NB4 (cell line): ENCODE measurements around the gene SLC19A1.

ENCODE experiments used
- DNase-seq: peaks from one replicate; pipeline ENCODE4 v3.0.0; 2010; ENCODE audit warnings: low read depth
- H3K4me3 ChIP-seq: one replicate; pipeline ENCODE4 v1.5.1; 2011; ENCODE audit warnings: mild to moderate bottlenecking, low read depth, low read length, moderate library complexity
- CTCF ChIP-seq: IDR thresholded peaks from one replicate; pipeline ENCODE4 v1.5.1; 2012; ENCODE audit warnings: low read depth, low read length
- MAX ChIP-seq: IDR thresholded peaks from 2 replicates; pipeline ENCODE4 v1.6.1; 2011; ENCODE audit warnings: low read depth, low read length
- MYC ChIP-seq: IDR thresholded peaks from 2 replicates; pipeline ENCODE4 v1.6.1; 2011; ENCODE audit warnings: low read depth, low read length
- POLR2A ChIP-seq: IDR thresholded peaks from 2 replicates; pipeline ENCODE4 v1.6.1; 2011; ENCODE audit warnings: mild to moderate bottlenecking; ENCODE audit not compliant: insufficient read length; ENCODE audit errors: extremely low read depth

The SLC19A1 gene

GRCh38 chr21:45481977-45482898 is 60.0 kb downstream of the SLC19A1 start:
- TF ChIP-seq MAX (no peak), MYC (no peak), CTCF (no peak), POLR2A (no peak)
- peak; percentile 34 for DNase-seq
- H3K4me3 ChIP-seq, result no peak overlapping the region

- TF ChIP-seq MYC, result no peak
- TF ChIP-seq POLR2A, result no peak
- no peak for TF ChIP-seq CTCF
- no peak for TF ChIP-seq MAX
- no peak overlapping the region for H3K4me3 ChIP-seq
- no peak for DNase-seq
These were observed 60.7 kb downstream of the SLC19A1 start for GRCh38 chr21:45481566-45481965.

- DNase-seq, result no peak
- no peak overlapping the region for H3K4me3 ChIP-seq
- no peak for TF ChIP-seq POLR2A
- TF ChIP-seq MAX, result no peak
- TF ChIP-seq MYC, result no peak
- TF ChIP-seq CTCF, result no peak
These were observed 61.3 kb downstream of the SLC19A1 start for GRCh38 chr21:45480701-45481500.

GRCh38 chr21:45479691-45480675 is 62.3 kb downstream of the SLC19A1 start:
- no peak overlapping the region for H3K4me3 ChIP-seq
- peak; percentile 47 for DNase-seq
- TF ChIP-seq MYC, result no peak
- no peak for TF ChIP-seq CTCF
- no peak for TF ChIP-seq MAX
- no peak for TF ChIP-seq POLR2A

GRCh38 chr21:45478816-45479669 is 63.2 kb downstream of the SLC19A1 start:
- peak; percentile 14 for DNase-seq
- TF ChIP-seq MAX, result 0 out of 2 replicates have a peak, but pooled peaks have one; percentile 11
- no peak for TF ChIP-seq CTCF
- peak overlapping the region; percentile 4 for H3K4me3 ChIP-seq
